T-helper 17 cell (primary cell): ENCODE results near the gene RPL31. TPM values are rescaled to one million over a fixed set of nuclear protein-coding genes. Genes with fewer than 3 reads are reported as not detected.
A peak's percentile ranks its signal among the peaks of the same experiment; 100 is the strongest.

Source experiments
- ATAC-seq: fragments of 150-1000 bp; cut with Tn5 transposase; 2 replicates; pipeline ENCODE4 v1.10.0; 2021; ENCODE audit warnings: mild to moderate bottlenecking, moderate library complexity
- DNase-seq, 3 donors: peaks; one replicate each; pipeline versions ENCODE4 v3.0.0 to v3.0.0-alpha.2; 2020 to 2021
- H3K9me3 ChIP-seq: one replicate; pipeline ENCODE4 v1.7.0; 2013; ENCODE audit warnings: low read length, mild to moderate bottlenecking; ENCODE audit not compliant: control insufficient read depth, poor library complexity, severe bottlenecking
- H3K27ac Mint-ChIP-seq: one replicate; pipeline ENCODE4 v1.8.0; 2022; ENCODE audit warnings: mild to moderate bottlenecking, moderate library complexity, mixed read lengths
- H3K27me3 Mint-ChIP-seq: one replicate; pipeline ENCODE4 v1.8.0; 2022; ENCODE audit warnings: mixed read lengths
- H3K36me3 Mint-ChIP-seq: one replicate; pipeline ENCODE4 v1.8.0; 2022; ENCODE audit warnings: low read depth, mixed read lengths
- H3K4me1 Mint-ChIP-seq: one replicate; pipeline ENCODE4 v1.8.0; 2022; ENCODE audit warnings: mild to moderate bottlenecking, mixed read lengths
- H3K4me3 Mint-ChIP-seq: one replicate; pipeline ENCODE4 v1.8.0; 2022; ENCODE audit warnings: mild to moderate bottlenecking, moderate library complexity, mixed read lengths
- total RNA-seq, 4 donors: library from RNA in 2 of 4; stranded (reverse) in 2 of 4; gene quantifications; one replicate each; pipeline ENCODE4 v1.2.3 and lab custom pipeline; 2022 to 2026

Gene RPL31
- total RNA-seq, 2 donors from 2014 or later: 1,930 to 1,963 TPM

GRCh38 chr2:100978582-100979191 lies 23.4 kb upstream of the RPL31 start:
- H3K9me3 ChIP-seq: no peaks in the 10 kb centered on the region
- ATAC-seq (peak; percentile 21), DNase-seq (no peak)
- Mint-ChIP-seq H3K36me3 (no peaks in the 10 kb centered on the region), H3K4me1 (peaks cover 2% of the 10 kb centered on the region), H3K27me3 (no peaks in the 10 kb centered on the region), H3K4me3 (no peak overlapping the region), H3K27ac (no peak overlapping the region)

GRCh38 chr2:100980046-100980445 lies 22.0 kb upstream of the RPL31 start:
- DNase-seq (no peak), ATAC-seq (no peak)
- Mint-ChIP-seq H3K4me3 (no peak overlapping the region), H3K27me3 (peaks cover 4% of the 10 kb centered on the region), H3K36me3 (peaks cover 2% of the 10 kb centered on the region), H3K27ac (no peak overlapping the region), H3K4me1 (peaks cover 5% of the 10 kb centered on the region)
- H3K9me3 ChIP-seq: no peaks in the 10 kb centered on the region

DNA sequence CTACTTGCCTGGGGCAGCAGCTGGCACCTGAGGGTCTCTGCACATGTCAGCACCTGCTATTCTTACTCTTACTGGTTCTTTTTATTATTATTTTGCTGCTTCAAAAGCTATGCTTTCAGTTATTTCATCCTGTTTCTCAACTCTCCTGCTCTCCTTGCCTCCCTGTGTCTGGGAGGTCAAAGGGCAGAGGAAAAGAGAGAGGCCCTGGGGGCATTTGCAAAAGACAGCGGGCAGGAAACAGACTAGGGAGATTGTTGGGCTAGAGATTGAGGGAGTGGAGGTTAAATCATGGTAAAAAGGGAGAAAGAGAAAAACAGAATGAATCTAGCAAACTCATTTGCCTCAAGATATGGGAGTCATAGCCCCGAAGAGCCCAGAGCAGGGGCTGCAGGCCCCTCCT lies 21.1 kb upstream of the RPL31 start:
- ATAC-seq: no peak

DNA sequence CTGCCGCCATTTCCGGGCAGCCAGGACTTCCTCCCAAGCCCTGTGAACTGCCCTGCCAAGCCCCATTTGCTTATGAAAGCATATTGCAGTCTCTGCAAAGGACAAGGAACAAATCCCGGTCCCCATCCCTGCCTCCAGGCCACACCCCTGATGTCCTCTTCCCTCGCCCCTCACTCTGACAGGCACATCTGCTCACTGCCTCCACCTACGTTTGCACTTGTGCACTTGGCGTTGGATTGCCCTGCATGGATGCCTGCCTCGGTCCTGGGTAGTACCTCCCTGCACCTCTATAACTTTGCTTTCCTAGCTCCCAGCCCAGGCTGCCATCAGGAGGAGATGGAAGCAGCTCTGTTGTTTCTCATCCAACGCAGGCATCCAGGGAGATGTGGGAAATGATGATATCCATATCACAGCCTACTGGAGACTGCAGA lies 19.6 kb upstream of the RPL31 start:
- H3K4me3 Mint-ChIP-seq: no peak overlapping the region
- DNase-seq (no peak), ATAC-seq (no peak)
- H3K36me3 Mint-ChIP-seq: peaks cover 3% of the 10 kb centered on the region
- peaks cover 7% of the 10 kb centered on the region for H3K4me1 Mint-ChIP-seq
- no peak overlapping the region for H3K27ac Mint-ChIP-seq
- H3K9me3 ChIP-seq: no peaks in the 10 kb centered on the region
- peaks cover 6% of the 10 kb centered on the region for H3K27me3 Mint-ChIP-seq

More for the DNA sequence above, 21.1 kb upstream of the RPL31 start:
- H3K27ac Mint-ChIP-seq: no peak overlapping the region
- peaks cover 3% of the 10 kb centered on the region for H3K36me3 Mint-ChIP-seq
- H3K4me3 Mint-ChIP-seq: no peak overlapping the region
- DNase-seq: no peak
- H3K4me1 Mint-ChIP-seq: peaks cover 7% of the 10 kb centered on the region
- H3K27me3 Mint-ChIP-seq: peaks cover 6% of the 10 kb centered on the region
- H3K9me3 ChIP-seq: no peaks in the 10 kb centered on the region

- H3K36me3 Mint-ChIP-seq: peaks cover 3% of the 10 kb centered on the region
- ATAC-seq (no peak), DNase-seq (no peak)
- no peaks in the 10 kb centered on the region for H3K9me3 ChIP-seq
- H3K27ac Mint-ChIP-seq: no peak overlapping the region
- peaks cover 6% of the 10 kb centered on the region for H3K27me3 Mint-ChIP-seq
- H3K4me1 Mint-ChIP-seq: peaks cover 7% of the 10 kb centered on the region
- H3K4me3 Mint-ChIP-seq: no peak overlapping the region
Observed at GRCh38 chr2:100983201-100983600, 18.9 kb upstream of the RPL31 start.

DNA sequence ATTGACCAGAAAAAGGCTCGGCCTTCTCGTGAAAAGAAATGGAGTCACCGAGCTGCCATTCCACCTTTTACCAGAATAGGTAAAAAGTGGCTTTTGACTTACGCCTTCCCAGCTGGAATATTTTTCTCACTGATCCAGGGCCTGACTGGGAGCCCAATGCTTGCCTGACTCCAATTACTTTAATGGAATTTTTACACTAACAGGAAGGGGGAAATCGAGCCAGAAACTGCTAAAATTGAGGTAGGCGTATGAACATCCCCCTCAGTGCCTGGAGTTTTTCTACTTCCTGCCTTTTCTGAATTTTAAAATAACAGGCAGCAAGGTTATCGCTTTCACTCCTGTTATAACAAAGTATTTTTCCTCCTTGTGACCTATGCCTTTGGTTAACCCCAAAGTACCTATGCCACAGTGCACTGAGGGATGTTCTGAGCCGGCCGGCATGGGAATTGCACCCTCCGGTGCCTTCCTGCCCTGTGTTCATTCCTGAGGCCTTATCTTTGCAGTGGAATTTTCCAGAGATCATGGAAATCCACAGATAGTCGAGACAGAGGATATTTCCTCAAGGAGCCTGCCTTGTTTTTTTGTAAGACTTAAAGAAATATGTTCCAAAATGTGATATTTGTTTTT lies 18.3 kb upstream of the RPL31 start:
- no peak overlapping the region for H3K27ac Mint-ChIP-seq
- H3K27me3 Mint-ChIP-seq: peaks cover 6% of the 10 kb centered on the region
- H3K4me3 Mint-ChIP-seq: no peak overlapping the region
- peaks cover 5% of the 10 kb centered on the region for H3K4me1 Mint-ChIP-seq
- H3K9me3 ChIP-seq: no peaks in the 10 kb centered on the region
- ATAC-seq: no peak
- peaks cover 3% of the 10 kb centered on the region for H3K36me3 Mint-ChIP-seq
- DNase-seq: no peak

DNA sequence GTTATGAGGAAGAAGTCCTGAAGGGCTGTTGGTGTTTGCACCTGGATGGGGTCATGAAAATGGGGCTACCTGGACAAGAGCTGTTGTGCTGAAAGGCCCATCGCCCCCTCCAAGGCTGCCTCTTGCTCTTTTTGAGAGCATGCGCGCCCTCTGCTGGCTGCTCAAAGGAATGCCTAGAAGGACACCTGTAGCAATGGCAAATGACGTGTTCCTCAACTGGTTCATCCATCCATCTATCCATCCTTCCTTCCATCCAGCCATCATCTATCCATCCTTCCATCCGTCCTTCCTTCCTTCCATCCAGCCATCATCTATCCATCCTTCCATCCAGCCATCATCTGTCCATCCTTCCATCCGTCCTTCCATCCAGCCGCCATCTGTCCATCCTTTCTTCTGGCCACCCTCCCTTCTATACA lies 17.2 kb upstream of the RPL31 start:
- Mint-ChIP-seq H3K27ac (no peak overlapping the region), H3K36me3 (peaks cover 5% of the 10 kb centered on the region), H3K4me1 (peaks cover 5% of the 10 kb centered on the region), H3K27me3 (peaks cover 6% of the 10 kb centered on the region), H3K4me3 (no peak overlapping the region)
- H3K9me3 ChIP-seq: no peaks in the 10 kb centered on the region
- peak; percentile 87 for ATAC-seq
- peak; percentile 61 to 72 (median 70) for DNase-seq

GRCh38 chr2:100986157-100986556 lies 15.9 kb upstream of the RPL31 start:
- DNase-seq (no peak), ATAC-seq (no peak)
- H3K9me3 ChIP-seq: no peaks in the 10 kb centered on the region
- peaks cover 6% of the 10 kb centered on the region for H3K27me3 Mint-ChIP-seq
- H3K4me1 Mint-ChIP-seq: peaks cover 5% of the 10 kb centered on the region
- no peak overlapping the region for H3K4me3 Mint-ChIP-seq
- H3K27ac Mint-ChIP-seq: no peak overlapping the region
- peaks cover 5% of the 10 kb centered on the region for H3K36me3 Mint-ChIP-seq

GRCh38 chr2:100987536-100987935 lies 14.6 kb upstream of the RPL31 start:
- H3K9me3 ChIP-seq: no peaks in the 10 kb centered on the region
- Mint-ChIP-seq H3K36me3 (peaks cover 5% of the 10 kb centered on the region), H3K4me1 (peaks cover 8% of the 10 kb centered on the region), H3K27me3 (peaks cover 6% of the 10 kb centered on the region), H3K27ac (no peak overlapping the region), H3K4me3 (no peak overlapping the region)
- DNase-seq (no peak), ATAC-seq (no peak)

DNA sequence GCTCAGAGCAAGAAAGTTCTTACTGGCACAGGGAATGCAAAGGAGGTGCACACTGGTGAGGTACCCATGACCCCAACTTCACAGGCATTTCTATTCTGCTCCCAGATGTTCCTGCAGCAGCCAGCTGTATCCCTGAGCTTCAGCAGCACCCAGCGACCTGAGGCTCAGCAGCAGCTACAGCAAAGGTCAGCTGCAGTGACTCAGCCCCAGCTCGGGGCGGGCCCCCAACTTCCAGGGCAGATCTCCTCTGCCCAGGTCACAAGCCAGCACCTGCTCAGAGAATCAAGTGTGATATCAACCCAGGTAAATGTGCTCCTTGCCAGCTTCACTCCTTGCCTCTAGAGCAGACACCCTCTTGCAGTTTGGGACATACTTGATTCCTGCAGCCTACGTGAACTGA lies 14.1 kb upstream of the RPL31 start:
- H3K9me3 ChIP-seq: no peaks in the 10 kb centered on the region
- Mint-ChIP-seq H3K4me1 (peaks cover 9% of the 10 kb centered on the region), H3K4me3 (no peak overlapping the region), H3K27me3 (peaks cover 6% of the 10 kb centered on the region), H3K27ac (no peak overlapping the region), H3K36me3 (peaks cover 5% of the 10 kb centered on the region)
- no peak for DNase-seq
- no peak for ATAC-seq

DNA sequence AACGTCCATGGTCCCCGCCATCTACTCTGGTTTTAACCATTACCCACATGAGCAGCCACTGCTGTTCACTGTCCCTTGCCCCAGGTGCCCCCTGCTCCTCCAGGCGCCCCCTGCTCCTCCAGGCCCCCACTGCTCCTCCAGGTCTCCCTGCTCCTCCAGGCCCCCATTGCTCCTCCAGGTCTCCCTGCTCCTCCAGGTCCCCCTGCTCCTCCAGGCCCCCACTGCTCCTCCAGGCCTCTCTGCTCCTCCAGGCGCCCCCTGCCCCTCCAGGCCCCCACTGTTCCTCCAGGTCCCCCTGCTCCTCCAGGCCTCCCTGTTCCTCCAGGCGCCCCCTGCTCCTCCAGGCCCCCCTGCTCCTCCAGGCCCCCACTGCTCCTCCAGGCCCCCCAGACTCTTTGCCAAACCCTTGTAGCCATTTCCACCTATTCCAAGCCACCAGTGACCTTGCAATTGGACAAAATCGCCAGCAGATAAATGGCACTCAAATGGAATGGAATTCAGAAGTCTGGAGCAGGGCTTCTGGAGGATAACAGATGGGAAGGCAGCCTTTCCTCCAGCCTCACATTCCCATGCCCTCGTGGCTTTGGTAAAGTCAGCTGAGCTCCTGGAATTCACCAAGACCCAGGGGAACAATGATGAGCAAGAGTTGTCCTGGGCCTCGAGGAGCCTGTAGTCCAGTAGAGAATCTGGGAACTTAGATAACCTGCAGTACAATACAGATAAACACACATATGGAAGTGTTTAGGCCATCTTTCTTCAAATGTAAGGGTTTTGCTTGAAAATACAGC lies 13.3 kb upstream of the RPL31 start:
- Mint-ChIP-seq H3K27me3 (peaks cover 6% of the 10 kb centered on the region), H3K4me1 (peaks cover 9% of the 10 kb centered on the region), H3K36me3 (peaks cover 5% of the 10 kb centered on the region), H3K27ac (no peak overlapping the region), H3K4me3 (no peak overlapping the region)
- H3K9me3 ChIP-seq: no peaks in the 10 kb centered on the region
- ATAC-seq (no peak), DNase-seq (no peak)

- ATAC-seq (no peak), DNase-seq (no peak)
- Mint-ChIP-seq H3K27me3 (peaks cover 6% of the 10 kb centered on the region), H3K36me3 (peaks cover 5% of the 10 kb centered on the region), H3K4me3 (no peak overlapping the region), H3K4me1 (peaks cover 9% of the 10 kb centered on the region), H3K27ac (no peak overlapping the region)
- no peaks in the 10 kb centered on the region for H3K9me3 ChIP-seq
Observed at GRCh38 chr2:100989666-100990065, 12.4 kb upstream of the RPL31 start.

- no peak overlapping the region for H3K4me3 Mint-ChIP-seq
- ATAC-seq (no peak), DNase-seq (no peak)
- H3K27me3 Mint-ChIP-seq: peaks cover under 1% of the 10 kb centered on the region
- no peaks in the 10 kb centered on the region for H3K9me3 ChIP-seq
- H3K4me1 Mint-ChIP-seq: peaks cover 5% of the 10 kb centered on the region
- no peak overlapping the region for H3K27ac Mint-ChIP-seq
- peaks cover 2% of the 10 kb centered on the region for H3K36me3 Mint-ChIP-seq
Observed at GRCh38 chr2:100990166-100990565, 11.9 kb upstream of the RPL31 start.
